ENCODE data around the gene TDRD10.

The TDRD10 gene

GRCh38 chr1:154466921-154467417, 35.0 kb upstream of the TDRD10 start:
- CTCF ChIA-PET = interaction anchor here (2.0 to 2.2 kb wide), 2 partner anchors 13 to 14 kb away, joined by 5 to 8 read pairs; no protein-coding TSS in a partner anchor
- POLR2A ChIA-PET = no interaction called here
- no peak for DNase-seq (ENCODE audit: extremely low spot score)
- TF ChIP-seq NFRKB (IDR thresholded peaks at IDR 0.05) (no peak), TARDBP (IDR thresholded peaks at IDR 0.05) (no peak), ARNT (IDR thresholded peaks at IDR 0.05) (no peak), FOXA1 (IDR thresholded peaks at IDR 0.05) (no peak), BHLHE40 (IDR thresholded peaks at IDR 0.05; ENCODE audit: borderline replicate concordance) (no peak), SUZ12 (IDR thresholded peaks at IDR 0.05) (no peak), CTBP1 (IDR thresholded peaks at IDR 0.05; ENCODE audit: borderline replicate concordance) (no peak), LEF1 (IDR thresholded peaks at IDR 0.05; ENCODE audit: borderline replicate concordance) (no peak), ELF4 (IDR thresholded peaks at IDR 0.05) (no peak), FOXM1 (IDR thresholded peaks at IDR 0.05; ENCODE audit: borderline replicate concordance) (no peak), ZNF384 (IDR thresholded peaks at IDR 0.05) (no peak), L3MBTL2 (conservative IDR thresholded peaks at IDR 0.05) (no peak), SP1 (IDR thresholded peaks at IDR 0.05) (no peak), HDGF (IDR thresholded peaks at IDR 0.05; ENCODE audit: borderline replicate concordance) (no peak), FOXK2 (IDR thresholded peaks at IDR 0.05) (no peak)
- TF ChIP-seq, protein P1, sequence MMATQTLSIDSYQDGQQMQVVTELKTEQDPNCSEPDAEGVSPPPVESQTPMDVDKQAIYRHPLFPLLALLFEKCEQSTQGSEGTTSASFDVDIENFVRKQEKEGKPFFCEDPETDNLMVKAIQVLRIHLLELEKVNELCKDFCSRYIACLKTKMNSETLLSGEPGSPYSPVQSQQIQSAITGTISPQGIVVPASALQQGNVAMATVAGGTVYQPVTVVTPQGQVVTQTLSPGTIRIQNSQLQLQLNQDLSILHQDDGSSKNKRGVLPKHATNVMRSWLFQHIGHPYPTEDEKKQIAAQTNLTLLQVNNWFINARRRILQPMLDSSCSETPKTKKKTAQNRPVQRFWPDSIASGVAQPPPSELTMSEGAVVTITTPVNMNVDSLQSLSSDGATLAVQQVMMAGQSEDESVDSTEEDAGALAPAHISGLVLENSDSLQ (IDR thresholded peaks at IDR 0.05) = no peak

- CTCF ChIA-PET = interaction anchor here (2.0 to 2.2 kb wide), 2 partner anchors 12 to 13 kb away, joined by 5 to 8 read pairs; no protein-coding TSS in a partner anchor
- POLR2A ChIA-PET = no interaction called here
- no peak for DNase-seq (ENCODE audit: extremely low spot score)
- TF ChIP-seq FOXM1 (IDR thresholded peaks at IDR 0.05; ENCODE audit: borderline replicate concordance) (no peak), BHLHE40 (IDR thresholded peaks at IDR 0.05; ENCODE audit: borderline replicate concordance) (no peak)
Observed at GRCh38 chr1:154467434-154468102, 34.5 kb upstream of the TDRD10 start.

- TF ChIP-seq FOXA1 (IDR thresholded peaks at IDR 0.05) = no peak
- TF ChIP-seq TARDBP (IDR thresholded peaks at IDR 0.05) = no peak
- no peak for TF ChIP-seq FOXM1 (IDR thresholded peaks at IDR 0.05; ENCODE audit: borderline replicate concordance)
- no peak for TF ChIP-seq LEF1 (IDR thresholded peaks at IDR 0.05; ENCODE audit: borderline replicate concordance)
- TF ChIP-seq, protein P1 (IDR thresholded peaks at IDR 0.05) = no peak
- no peak for TF ChIP-seq BHLHE40 (IDR thresholded peaks at IDR 0.05; ENCODE audit: borderline replicate concordance)
- no peak for TF ChIP-seq ELF4 (IDR thresholded peaks at IDR 0.05)
- TF ChIP-seq FOXK2 (IDR thresholded peaks at IDR 0.05) = no peak
- TF ChIP-seq HDGF (IDR thresholded peaks at IDR 0.05; ENCODE audit: borderline replicate concordance) = no peak
- TF ChIP-seq NFRKB (IDR thresholded peaks at IDR 0.05) = no peak
- no peak for TF ChIP-seq L3MBTL2 (conservative IDR thresholded peaks at IDR 0.05)
- no peak for TF ChIP-seq SP1 (IDR thresholded peaks at IDR 0.05)
- TF ChIP-seq ZNF384 (IDR thresholded peaks at IDR 0.05) = no peak
- TF ChIP-seq CTBP1 (IDR thresholded peaks at IDR 0.05; ENCODE audit: borderline replicate concordance) = no peak
- no peak for TF ChIP-seq SUZ12 (IDR thresholded peaks at IDR 0.05)
- TF ChIP-seq ARNT (IDR thresholded peaks at IDR 0.05) = no peak
- ChIA-PET POLR2A (no interaction called here), CTCF (interaction anchor here (0.7 to 2.2 kb wide), 3 partner anchors 11 to 30 kb away, joined by 3 to 8 read pairs (median 5); no protein-coding TSS in a partner anchor)
- no peak for DNase-seq (ENCODE audit: extremely low spot score)
Observed at GRCh38 chr1:154468535-154469250, 33.3 kb upstream of the TDRD10 start.

GRCh38 chr1:154469844-154470560, 32.0 kb upstream of the TDRD10 start:
- DNase-seq (ENCODE audit: extremely low spot score) = no peak
- TF ChIP-seq ELF4 (IDR thresholded peaks at IDR 0.05) = no peak
- TF ChIP-seq TARDBP (IDR thresholded peaks at IDR 0.05) = no peak
- TF ChIP-seq FOXA1 (IDR thresholded peaks at IDR 0.05) = no peak
- TF ChIP-seq ZNF384 (IDR thresholded peaks at IDR 0.05) = no peak
- TF ChIP-seq BHLHE40 (IDR thresholded peaks at IDR 0.05; ENCODE audit: borderline replicate concordance) = no peak
- TF ChIP-seq HDGF (IDR thresholded peaks at IDR 0.05; ENCODE audit: borderline replicate concordance) = no peak
- ChIA-PET POLR2A (no interaction called here), CTCF (no interaction called here)

GRCh38 chr1:154471304-154471703, 30.7 kb upstream of the TDRD10 start:
- no peak for TF ChIP-seq SUZ12 (IDR thresholded peaks at IDR 0.05)
- TF ChIP-seq CTBP1 (IDR thresholded peaks at IDR 0.05; ENCODE audit: borderline replicate concordance) = no peak
- no peak for TF ChIP-seq ARNT (IDR thresholded peaks at IDR 0.05)
- no peak for TF ChIP-seq FOXK2 (IDR thresholded peaks at IDR 0.05)
- TF ChIP-seq NFRKB (IDR thresholded peaks at IDR 0.05) = no peak
- no peak for TF ChIP-seq ZNF384 (IDR thresholded peaks at IDR 0.05)
- no peak for TF ChIP-seq LEF1 (IDR thresholded peaks at IDR 0.05; ENCODE audit: borderline replicate concordance)
- TF ChIP-seq ELF4 (IDR thresholded peaks at IDR 0.05) = no peak
- TF ChIP-seq TARDBP (IDR thresholded peaks at IDR 0.05) = no peak
- TF ChIP-seq, protein P1 (IDR thresholded peaks at IDR 0.05) = no peak
- TF ChIP-seq FOXA1 (IDR thresholded peaks at IDR 0.05) = no peak
- TF ChIP-seq BHLHE40 (IDR thresholded peaks at IDR 0.05; ENCODE audit: borderline replicate concordance) = no peak
- no peak for TF ChIP-seq HDGF (IDR thresholded peaks at IDR 0.05; ENCODE audit: borderline replicate concordance)
- TF ChIP-seq FOXM1 (IDR thresholded peaks at IDR 0.05; ENCODE audit: borderline replicate concordance) = no peak
- TF ChIP-seq L3MBTL2 (conservative IDR thresholded peaks at IDR 0.05) = no peak
- TF ChIP-seq SP1 (IDR thresholded peaks at IDR 0.05) = no peak
- DNase-seq (ENCODE audit: extremely low spot score) = no peak
- CTCF ChIA-PET = interaction anchor here (0.6 to 1.5 kb wide), 4 partner anchors 10 to 124 kb away, joined by 3 to 5 read pairs (median 4); no protein-coding TSS in a partner anchor
- POLR2A ChIA-PET = no interaction called here

All from HEK293T (cell line).